WTC11 (cell line): ENCODE measurements around the gene OR52W1. TPM values are rescaled to one million over a fixed set of nuclear protein-coding genes. Genes with fewer than 3 reads are reported as not detected.

ENCODE experiments used
- ATAC-seq: fragments of 200-7000 bp; cut with Tn5 transposase; 2 replicates; pipeline ENCODE4 v1.10.0; 2021; ENCODE audit warnings: mild to moderate bottlenecking, moderate library complexity
- CTCF ChIA-PET: fragments of 300-600 bp; sonication (Branson Sonifier 250); formaldehyde crosslinking; loops from one replicate; lab custom pipeline; 2021; ENCODE audit warnings: antibody characterized with exemption; lab: Charles Lee
- POLR2A ChIA-PET: fragments of 350-600 bp; sonication (Branson Sonifier 250); formaldehyde crosslinking; loops from one replicate; lab custom pipeline; 2021; ENCODE audit warnings: antibody characterized with exemption; lab: Charles Lee
- DNase-seq: peaks from one replicate; pipeline ENCODE4 v3.0.0; 2021; ENCODE audit warnings: low spot score
- H3K27ac Mint-ChIP-seq: 2 replicates; pipeline ENCODE4 v1.8.0; 2021; ENCODE audit warnings: mixed read lengths
- H3K27me3 Mint-ChIP-seq: 2 replicates; pipeline ENCODE4 v1.8.0; 2021; ENCODE audit warnings: low read depth, mild to moderate bottlenecking, moderate library complexity, mixed read lengths
- H3K36me3 Mint-ChIP-seq: 2 replicates; pipeline ENCODE4 v1.8.0; 2021; ENCODE audit warnings: mixed read lengths
- H3K4me1 Mint-ChIP-seq: 2 replicates; pipeline ENCODE4 v1.8.0; 2022; ENCODE audit warnings: mixed read lengths
- H3K4me3 Mint-ChIP-seq: 2 replicates; pipeline ENCODE4 v1.8.0; 2021; ENCODE audit warnings: mild to moderate bottlenecking, moderate library complexity, mixed read lengths
- H3K9me3 Mint-ChIP-seq: 2 replicates; pipeline ENCODE4 v1.8.0; 2021; ENCODE audit warnings: mixed read lengths
- HMGA2 ChIP-seq: fragments of 250-450 bp; sonication (Bioruptor Pico); IDR thresholded peaks from 2 replicates; pipeline ENCODE4 v1.4.0; 2021; ENCODE audit warnings: mild to moderate bottlenecking, moderate library complexity
- JAZF1 ChIP-seq: fragments of 250-450 bp; sonication (Bioruptor Pico); IDR thresholded peaks from 2 replicates; pipeline ENCODE4 v1.9.0; 2021; ENCODE audit warnings: moderate library complexity, mild to moderate bottlenecking, inconsistent platforms
- JUN ChIP-seq: sonication (generic); formaldehyde crosslinking; IDR thresholded peaks from 2 replicates; pipeline ENCODE4 v1.8.0; 2023; ENCODE audit warnings: mild to moderate bottlenecking, missing genetic modification reagents
- PRRX2 ChIP-seq: fragments of 250-450 bp; sonication (Bioruptor Pico); IDR thresholded peaks from 2 replicates; pipeline ENCODE4 v1.8.0; 2021; ENCODE audit warnings: mild to moderate bottlenecking
- TP53 ChIP-seq: sonication (generic); formaldehyde crosslinking; IDR thresholded peaks from 2 replicates; pipeline ENCODE4 v1.8.1; 2023; ENCODE audit warnings: mild to moderate bottlenecking, missing genetic modification reagents
- ZNF232 ChIP-seq: sonication (generic); formaldehyde crosslinking; IDR thresholded peaks from 2 replicates; pipeline ENCODE4 v1.8.0; 2022; ENCODE audit warnings: mild to moderate bottlenecking, missing genetic modification reagents
- total RNA-seq: library from RNA; stranded (reverse); gene quantifications from 3 replicates; pipeline ENCODE4 v1.2.3, GENCODE V29; 2021
- TF ChIP-seq, protein P1 (sequence below): sonication (generic); formaldehyde crosslinking; IDR thresholded peaks from 2 replicates; pipeline ENCODE4 v1.8.1; 2023; ENCODE audit warnings: mild to moderate bottlenecking, missing genetic modification reagents, moderate library complexity
- TF ChIP-seq, protein P2 (sequence below): sonication (generic); formaldehyde crosslinking; IDR thresholded peaks from 2 replicates; pipeline ENCODE4 v1.8.0; 2022; ENCODE audit warnings: mild to moderate bottlenecking, missing genetic modification reagents
- TF ChIP-seq, protein P3 (sequence below): sonication (generic); formaldehyde crosslinking; IDR thresholded peaks from 2 replicates; pipeline ENCODE4 v1.8.1; 2022; ENCODE audit warnings: mild to moderate bottlenecking, moderate library complexity, missing genetic modification reagents
- TF ChIP-seq, protein P4 (sequence below): fragments of 250-450 bp; sonication (Bioruptor Pico); IDR thresholded peaks from 2 replicates; pipeline ENCODE4 v1.9.0; 2021; ENCODE audit warnings: mild to moderate bottlenecking, borderline replicate concordance
- TF ChIP-seq, protein P5 (sequence below): sonication (generic); formaldehyde crosslinking; IDR thresholded peaks from 2 replicates; pipeline ENCODE4 v1.8.0; 2023; ENCODE audit warnings: missing genetic modification reagents, mild to moderate bottlenecking, borderline replicate concordance
- TF ChIP-seq, protein P6 (sequence below): sonication (generic); formaldehyde crosslinking; conservative IDR thresholded peaks from 2 replicates; pipeline ENCODE4 v1.8.1; 2022; ENCODE audit warnings: mild to moderate bottlenecking, missing genetic modification reagents
- TF ChIP-seq, protein P7 (sequence below): sonication (generic); formaldehyde crosslinking; IDR thresholded peaks from 2 replicates; pipeline ENCODE4 v1.8.0; 2023; ENCODE audit warnings: mild to moderate bottlenecking, missing genetic modification reagents

The OR52W1 gene
- total RNA-seq, 1 experiment from 2014 or later, result not detected

DNA sequence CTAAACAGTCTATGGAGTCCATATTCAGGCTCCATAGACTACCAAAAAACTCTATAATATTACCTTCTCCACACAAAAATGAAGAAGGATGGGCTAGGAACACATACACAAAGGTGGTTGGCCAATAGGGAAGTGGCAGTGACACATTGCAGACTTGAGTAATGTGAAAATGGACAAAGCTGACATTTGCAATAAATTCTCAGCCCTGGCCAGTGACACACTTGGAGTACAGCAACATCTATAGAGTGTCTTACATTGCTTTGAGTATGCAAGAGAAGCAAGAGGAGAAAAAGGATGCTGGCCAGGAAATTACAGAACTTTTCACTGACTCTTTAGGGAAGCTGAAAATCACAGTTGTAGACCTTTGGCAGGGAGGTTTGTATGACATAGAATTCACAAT lies 7.3 kb upstream of the OR52W1 start:
- POLR2A ChIA-PET, result no interaction called here
- no peak overlapping the region for H3K4me3 Mint-ChIP-seq
- CTCF ChIA-PET, result no interaction called here
- ATAC-seq, result no peak
- DNase-seq, result no peak
- H3K27me3 Mint-ChIP-seq, result no peaks in the 10 kb centered on the region
- peaks cover 3% of the 10 kb centered on the region for H3K9me3 Mint-ChIP-seq
- no peak overlapping the region for H3K27ac Mint-ChIP-seq
- TF ChIP-seq, protein P1, sequence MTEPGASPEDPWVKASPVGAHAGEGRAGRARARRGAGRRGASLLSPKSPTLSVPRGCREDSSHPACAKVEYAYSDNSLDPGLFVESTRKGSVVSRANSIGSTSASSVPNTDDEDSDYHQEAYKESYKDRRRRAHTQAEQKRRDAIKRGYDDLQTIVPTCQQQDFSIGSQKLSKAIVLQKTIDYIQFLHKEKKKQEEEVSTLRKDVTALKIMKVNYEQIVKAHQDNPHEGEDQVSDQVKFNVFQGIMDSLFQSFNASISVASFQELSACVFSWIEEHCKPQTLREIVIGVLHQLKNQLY (CRISPR knock-in tag), result no peak
- TF ChIP-seq, protein P2, sequence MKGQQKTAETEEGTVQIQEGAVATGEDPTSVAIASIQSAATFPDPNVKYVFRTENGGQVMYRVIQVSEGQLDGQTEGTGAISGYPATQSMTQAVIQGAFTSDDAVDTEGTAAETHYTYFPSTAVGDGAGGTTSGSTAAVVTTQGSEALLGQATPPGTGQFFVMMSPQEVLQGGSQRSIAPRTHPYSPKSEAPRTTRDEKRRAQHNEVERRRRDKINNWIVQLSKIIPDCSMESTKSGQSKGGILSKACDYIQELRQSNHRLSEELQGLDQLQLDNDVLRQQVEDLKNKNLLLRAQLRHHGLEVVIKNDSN, result no peak
- TF ChIP-seq, protein P3, sequence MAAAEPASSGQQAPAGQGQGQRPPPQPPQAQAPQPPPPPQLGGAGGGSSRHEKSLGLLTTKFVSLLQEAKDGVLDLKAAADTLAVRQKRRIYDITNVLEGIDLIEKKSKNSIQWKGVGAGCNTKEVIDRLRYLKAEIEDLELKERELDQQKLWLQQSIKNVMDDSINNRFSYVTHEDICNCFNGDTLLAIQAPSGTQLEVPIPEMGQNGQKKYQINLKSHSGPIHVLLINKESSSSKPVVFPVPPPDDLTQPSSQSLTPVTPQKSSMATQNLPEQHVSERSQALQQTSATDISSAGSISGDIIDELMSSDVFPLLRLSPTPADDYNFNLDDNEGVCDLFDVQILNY (CRISPR knock-in tag), result no peak
- no peak for TF ChIP-seq TP53 (CRISPR knock-in tag)
- TF ChIP-seq, protein P4, sequence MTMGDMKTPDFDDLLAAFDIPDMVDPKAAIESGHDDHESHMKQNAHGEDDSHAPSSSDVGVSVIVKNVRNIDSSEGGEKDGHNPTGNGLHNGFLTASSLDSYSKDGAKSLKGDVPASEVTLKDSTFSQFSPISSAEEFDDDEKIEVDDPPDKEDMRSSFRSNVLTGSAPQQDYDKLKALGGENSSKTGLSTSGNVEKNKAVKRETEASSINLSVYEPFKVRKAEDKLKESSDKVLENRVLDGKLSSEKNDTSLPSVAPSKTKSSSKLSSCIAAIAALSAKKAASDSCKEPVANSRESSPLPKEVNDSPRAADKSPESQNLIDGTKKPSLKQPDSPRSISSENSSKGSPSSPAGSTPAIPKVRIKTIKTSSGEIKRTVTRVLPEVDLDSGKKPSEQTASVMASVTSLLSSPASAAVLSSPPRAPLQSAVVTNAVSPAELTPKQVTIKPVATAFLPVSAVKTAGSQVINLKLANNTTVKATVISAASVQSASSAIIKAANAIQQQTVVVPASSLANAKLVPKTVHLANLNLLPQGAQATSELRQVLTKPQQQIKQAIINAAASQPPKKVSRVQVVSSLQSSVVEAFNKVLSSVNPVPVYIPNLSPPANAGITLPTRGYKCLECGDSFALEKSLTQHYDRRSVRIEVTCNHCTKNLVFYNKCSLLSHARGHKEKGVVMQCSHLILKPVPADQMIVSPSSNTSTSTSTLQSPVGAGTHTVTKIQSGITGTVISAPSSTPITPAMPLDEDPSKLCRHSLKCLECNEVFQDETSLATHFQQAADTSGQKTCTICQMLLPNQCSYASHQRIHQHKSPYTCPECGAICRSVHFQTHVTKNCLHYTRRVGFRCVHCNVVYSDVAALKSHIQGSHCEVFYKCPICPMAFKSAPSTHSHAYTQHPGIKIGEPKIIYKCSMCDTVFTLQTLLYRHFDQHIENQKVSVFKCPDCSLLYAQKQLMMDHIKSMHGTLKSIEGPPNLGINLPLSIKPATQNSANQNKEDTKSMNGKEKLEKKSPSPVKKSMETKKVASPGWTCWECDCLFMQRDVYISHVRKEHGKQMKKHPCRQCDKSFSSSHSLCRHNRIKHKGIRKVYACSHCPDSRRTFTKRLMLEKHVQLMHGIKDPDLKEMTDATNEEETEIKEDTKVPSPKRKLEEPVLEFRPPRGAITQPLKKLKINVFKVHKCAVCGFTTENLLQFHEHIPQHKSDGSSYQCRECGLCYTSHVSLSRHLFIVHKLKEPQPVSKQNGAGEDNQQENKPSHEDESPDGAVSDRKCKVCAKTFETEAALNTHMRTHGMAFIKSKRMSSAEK (CRISPR knock-in tag), result no peak
- TF ChIP-seq, protein P5, sequence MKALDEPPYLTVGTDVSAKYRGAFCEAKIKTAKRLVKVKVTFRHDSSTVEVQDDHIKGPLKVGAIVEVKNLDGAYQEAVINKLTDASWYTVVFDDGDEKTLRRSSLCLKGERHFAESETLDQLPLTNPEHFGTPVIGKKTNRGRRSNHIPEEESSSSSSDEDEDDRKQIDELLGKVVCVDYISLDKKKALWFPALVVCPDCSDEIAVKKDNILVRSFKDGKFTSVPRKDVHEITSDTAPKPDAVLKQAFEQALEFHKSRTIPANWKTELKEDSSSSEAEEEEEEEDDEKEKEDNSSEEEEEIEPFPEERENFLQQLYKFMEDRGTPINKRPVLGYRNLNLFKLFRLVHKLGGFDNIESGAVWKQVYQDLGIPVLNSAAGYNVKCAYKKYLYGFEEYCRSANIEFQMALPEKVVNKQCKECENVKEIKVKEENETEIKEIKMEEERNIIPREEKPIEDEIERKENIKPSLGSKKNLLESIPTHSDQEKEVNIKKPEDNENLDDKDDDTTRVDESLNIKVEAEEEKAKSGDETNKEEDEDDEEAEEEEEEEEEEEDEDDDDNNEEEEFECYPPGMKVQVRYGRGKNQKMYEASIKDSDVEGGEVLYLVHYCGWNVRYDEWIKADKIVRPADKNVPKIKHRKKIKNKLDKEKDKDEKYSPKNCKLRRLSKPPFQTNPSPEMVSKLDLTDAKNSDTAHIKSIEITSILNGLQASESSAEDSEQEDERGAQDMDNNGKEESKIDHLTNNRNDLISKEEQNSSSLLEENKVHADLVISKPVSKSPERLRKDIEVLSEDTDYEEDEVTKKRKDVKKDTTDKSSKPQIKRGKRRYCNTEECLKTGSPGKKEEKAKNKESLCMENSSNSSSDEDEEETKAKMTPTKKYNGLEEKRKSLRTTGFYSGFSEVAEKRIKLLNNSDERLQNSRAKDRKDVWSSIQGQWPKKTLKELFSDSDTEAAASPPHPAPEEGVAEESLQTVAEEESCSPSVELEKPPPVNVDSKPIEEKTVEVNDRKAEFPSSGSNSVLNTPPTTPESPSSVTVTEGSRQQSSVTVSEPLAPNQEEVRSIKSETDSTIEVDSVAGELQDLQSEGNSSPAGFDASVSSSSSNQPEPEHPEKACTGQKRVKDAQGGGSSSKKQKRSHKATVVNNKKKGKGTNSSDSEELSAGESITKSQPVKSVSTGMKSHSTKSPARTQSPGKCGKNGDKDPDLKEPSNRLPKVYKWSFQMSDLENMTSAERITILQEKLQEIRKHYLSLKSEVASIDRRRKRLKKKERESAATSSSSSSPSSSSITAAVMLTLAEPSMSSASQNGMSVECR, result no peak
- TF ChIP-seq, protein P6, sequence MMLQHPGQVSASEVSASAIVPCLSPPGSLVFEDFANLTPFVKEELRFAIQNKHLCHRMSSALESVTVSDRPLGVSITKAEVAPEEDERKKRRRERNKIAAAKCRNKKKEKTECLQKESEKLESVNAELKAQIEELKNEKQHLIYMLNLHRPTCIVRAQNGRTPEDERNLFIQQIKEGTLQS (CRISPR knock-in tag), result no peak
- H3K36me3 Mint-ChIP-seq, result no peaks in the 10 kb centered on the region
- H3K4me1 Mint-ChIP-seq, result no peaks in the 10 kb centered on the region

DNA sequence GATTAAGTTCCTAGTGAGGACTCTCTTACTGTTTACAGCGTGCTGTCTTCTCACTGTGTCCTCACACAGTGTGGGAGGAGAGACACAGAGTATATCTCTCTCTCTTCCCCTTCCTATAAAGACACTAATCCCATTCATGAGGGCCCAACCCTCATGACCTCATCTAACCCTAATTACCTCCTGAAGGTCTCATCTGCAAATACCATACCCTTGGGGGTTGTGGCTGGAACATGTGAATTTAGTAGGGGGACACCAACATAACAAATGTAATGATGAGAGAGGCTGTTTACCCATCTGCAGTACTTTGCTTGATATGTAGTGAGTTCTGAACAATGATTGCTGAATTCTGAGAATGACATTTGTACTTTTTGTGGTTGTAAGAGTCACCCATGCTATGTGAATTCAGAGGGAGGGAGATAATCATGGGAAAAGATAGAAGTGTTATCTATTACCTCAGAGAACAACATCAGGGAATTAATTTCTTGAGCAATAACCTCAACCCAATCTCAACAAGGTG lies 4.9 kb upstream of the OR52W1 start:
- Mint-ChIP-seq H3K4me1 (no peaks in the 10 kb centered on the region), H3K36me3 (no peaks in the 10 kb centered on the region), H3K27ac (no peak overlapping the region), H3K4me3 (no peak overlapping the region), H3K27me3 (no peaks in the 10 kb centered on the region), H3K9me3 (peaks cover 3% of the 10 kb centered on the region)
- TF ChIP-seq, protein P7, sequence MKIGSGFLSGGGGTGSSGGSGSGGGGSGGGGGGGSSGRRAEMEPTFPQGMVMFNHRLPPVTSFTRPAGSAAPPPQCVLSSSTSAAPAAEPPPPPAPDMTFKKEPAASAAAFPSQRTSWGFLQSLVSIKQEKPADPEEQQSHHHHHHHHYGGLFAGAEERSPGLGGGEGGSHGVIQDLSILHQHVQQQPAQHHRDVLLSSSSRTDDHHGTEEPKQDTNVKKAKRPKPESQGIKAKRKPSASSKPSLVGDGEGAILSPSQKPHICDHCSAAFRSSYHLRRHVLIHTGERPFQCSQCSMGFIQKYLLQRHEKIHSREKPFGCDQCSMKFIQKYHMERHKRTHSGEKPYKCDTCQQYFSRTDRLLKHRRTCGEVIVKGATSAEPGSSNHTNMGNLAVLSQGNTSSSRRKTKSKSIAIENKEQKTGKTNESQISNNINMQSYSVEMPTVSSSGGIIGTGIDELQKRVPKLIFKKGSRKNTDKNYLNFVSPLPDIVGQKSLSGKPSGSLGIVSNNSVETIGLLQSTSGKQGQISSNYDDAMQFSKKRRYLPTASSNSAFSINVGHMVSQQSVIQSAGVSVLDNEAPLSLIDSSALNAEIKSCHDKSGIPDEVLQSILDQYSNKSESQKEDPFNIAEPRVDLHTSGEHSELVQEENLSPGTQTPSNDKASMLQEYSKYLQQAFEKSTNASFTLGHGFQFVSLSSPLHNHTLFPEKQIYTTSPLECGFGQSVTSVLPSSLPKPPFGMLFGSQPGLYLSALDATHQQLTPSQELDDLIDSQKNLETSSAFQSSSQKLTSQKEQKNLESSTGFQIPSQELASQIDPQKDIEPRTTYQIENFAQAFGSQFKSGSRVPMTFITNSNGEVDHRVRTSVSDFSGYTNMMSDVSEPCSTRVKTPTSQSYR (CRISPR knock-in tag), result no peak
- TF ChIP-seq PRRX2 (no peak), HMGA2 (CRISPR knock-in tag) (no peak), ZNF232 (CRISPR knock-in tag) (no peak), JUN (no peak), JAZF1 (CRISPR knock-in tag) (no peak)
- POLR2A ChIA-PET, result no interaction called here
- ATAC-seq, result no peak
- DNase-seq, result no peak
- CTCF ChIA-PET, result no interaction called here
